ENCODE measurements around the gene TBATA. TPM values are rescaled to one million over a fixed set of nuclear protein-coding genes. Genes with fewer than 3 reads are reported as not detected.

TBATA gene
- total RNA-seq, 1 experiment from 2014 or later: not detected

GRCh38 chr10:70832221-70832620, 47.0 kb upstream of the TBATA start:
- Mint-ChIP-seq H3K9me3 (peaks cover under 1% of the 10 kb centered on the region; the same call in 1 of the 2 replicates), H3K36me3 (peaks cover 16% of the 10 kb centered on the region), H3K27ac (no peak overlapping the region), H3K4me1 (0 out of 2 replicates have a peak, but pooled peaks cover 4% of the 10 kb centered on the region), H3K4me3 (no peak overlapping the region), H3K27me3 (ENCODE audit: low read depth) (no peaks in the 10 kb centered on the region)
- ChIA-PET CTCF (no interaction called here), POLR2A (no interaction called here)
- DNase-seq (ENCODE audit: low spot score): no peak
- no peak for ATAC-seq
- TF ChIP-seq ESRRA (CRISPR knock-in tag; IDR thresholded peaks at IDR 0.05; ENCODE audit: borderline replicate concordance): no peak
- no peak for TF ChIP-seq RORB (CRISPR knock-in tag; IDR thresholded peaks at IDR 0.05)
- TF ChIP-seq EMX1 (CRISPR knock-in tag; IDR thresholded peaks at IDR 0.05): no peak
- TF ChIP-seq, protein P1, sequence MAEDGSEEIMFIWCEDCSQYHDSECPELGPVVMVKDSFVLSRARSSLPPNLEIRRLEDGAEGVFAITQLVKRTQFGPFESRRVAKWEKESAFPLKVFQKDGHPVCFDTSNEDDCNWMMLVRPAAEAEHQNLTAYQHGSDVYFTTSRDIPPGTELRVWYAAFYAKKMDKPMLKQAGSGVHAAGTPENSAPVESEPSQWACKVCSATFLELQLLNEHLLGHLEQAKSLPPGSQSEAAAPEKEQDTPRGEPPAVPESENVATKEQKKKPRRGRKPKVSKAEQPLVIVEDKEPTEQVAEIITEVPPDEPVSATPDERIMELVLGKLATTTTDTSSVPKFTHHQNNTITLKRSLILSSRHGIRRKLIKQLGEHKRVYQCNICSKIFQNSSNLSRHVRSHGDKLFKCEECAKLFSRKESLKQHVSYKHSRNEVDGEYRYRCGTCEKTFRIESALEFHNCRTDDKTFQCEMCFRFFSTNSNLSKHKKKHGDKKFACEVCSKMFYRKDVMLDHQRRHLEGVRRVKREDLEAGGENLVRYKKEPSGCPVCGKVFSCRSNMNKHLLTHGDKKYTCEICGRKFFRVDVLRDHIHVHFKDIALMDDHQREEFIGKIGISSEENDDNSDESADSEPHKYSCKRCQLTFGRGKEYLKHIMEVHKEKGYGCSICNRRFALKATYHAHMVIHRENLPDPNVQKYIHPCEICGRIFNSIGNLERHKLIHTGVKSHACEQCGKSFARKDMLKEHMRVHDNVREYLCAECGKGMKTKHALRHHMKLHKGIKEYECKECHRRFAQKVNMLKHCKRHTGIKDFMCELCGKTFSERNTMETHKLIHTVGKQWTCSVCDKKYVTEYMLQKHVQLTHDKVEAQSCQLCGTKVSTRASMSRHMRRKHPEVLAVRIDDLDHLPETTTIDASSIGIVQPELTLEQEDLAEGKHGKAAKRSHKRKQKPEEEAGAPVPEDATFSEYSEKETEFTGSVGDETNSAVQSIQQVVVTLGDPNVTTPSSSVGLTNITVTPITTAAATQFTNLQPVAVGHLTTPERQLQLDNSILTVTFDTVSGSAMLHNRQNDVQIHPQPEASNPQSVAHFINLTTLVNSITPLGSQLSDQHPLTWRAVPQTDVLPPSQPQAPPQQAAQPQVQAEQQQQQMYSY (CRISPR knock-in tag; IDR thresholded peaks at IDR 0.05): no peak

DNA sequence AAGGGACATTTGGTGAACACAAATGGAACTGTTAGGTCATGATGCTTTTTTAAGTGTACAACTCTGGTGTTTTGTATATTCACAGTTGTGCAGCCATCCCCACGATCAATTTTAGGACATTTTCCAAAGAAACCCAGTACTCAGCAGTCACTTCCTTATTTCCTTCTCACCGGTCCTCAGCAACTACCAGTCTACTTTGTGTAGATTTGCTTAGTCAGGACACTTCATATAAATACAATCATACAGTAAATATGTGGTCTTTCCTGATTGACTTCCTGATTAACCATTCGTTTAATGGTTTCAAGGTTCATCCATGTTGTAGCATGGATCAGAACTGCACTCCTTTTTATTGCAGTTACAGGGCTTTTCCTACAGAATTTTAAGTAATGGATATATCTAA, 45.0 kb upstream of the TBATA start:
- peaks cover 15% of the 10 kb centered on the region for H3K36me3 Mint-ChIP-seq
- ChIA-PET CTCF (no interaction called here), POLR2A (no interaction called here)
- no peaks in the 10 kb centered on the region for H3K9me3 Mint-ChIP-seq
- no peak overlapping the region for H3K27ac Mint-ChIP-seq
- H3K4me3 Mint-ChIP-seq: no peak overlapping the region
- no peak for DNase-seq (ENCODE audit: low spot score)
- no peak for ATAC-seq
- 0 out of 2 replicates have a peak, but pooled peaks cover 4% of the 10 kb centered on the region for H3K4me1 Mint-ChIP-seq
- H3K27me3 Mint-ChIP-seq (ENCODE audit: low read depth): no peaks in the 10 kb centered on the region
- TF ChIP-seq, protein P2, sequence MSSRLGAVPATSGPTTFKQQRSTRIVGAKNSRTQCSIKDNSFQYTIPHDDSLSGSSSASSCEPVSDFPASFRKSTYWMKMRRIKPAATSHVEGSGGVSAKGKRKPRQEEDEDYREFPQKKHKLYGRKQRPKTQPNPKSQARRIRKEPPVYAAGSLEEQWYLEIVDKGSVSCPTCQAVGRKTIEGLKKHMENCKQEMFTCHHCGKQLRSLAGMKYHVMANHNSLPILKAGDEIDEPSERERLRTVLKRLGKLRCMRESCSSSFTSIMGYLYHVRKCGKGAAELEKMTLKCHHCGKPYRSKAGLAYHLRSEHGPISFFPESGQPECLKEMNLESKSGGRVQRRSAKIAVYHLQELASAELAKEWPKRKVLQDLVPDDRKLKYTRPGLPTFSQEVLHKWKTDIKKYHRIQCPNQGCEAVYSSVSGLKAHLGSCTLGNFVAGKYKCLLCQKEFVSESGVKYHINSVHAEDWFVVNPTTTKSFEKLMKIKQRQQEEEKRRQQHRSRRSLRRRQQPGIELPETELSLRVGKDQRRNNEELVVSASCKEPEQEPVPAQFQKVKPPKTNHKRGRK (CRISPR knock-in tag; IDR thresholded peaks at IDR 0.05; ENCODE audit: borderline replicate concordance): no peak
- TF ChIP-seq, protein P3, sequence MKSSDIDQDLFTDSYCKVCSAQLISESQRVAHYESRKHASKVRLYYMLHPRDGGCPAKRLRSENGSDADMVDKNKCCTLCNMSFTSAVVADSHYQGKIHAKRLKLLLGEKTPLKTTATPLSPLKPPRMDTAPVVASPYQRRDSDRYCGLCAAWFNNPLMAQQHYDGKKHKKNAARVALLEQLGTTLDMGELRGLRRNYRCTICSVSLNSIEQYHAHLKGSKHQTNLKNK (CRISPR knock-in tag; IDR thresholded peaks at IDR 0.05): no peak
- TF ChIP-seq MLX (CRISPR knock-in tag; IDR thresholded peaks at IDR 0.05) (no peak), ZNF396 (CRISPR knock-in tag; IDR thresholded peaks at IDR 0.05; ENCODE audit: borderline replicate concordance) (no peak), AR (CRISPR knock-in tag; IDR thresholded peaks at IDR 0.05) (no peak), TP53 (CRISPR knock-in tag; IDR thresholded peaks at IDR 0.05) (no peak), RORB (CRISPR knock-in tag; IDR thresholded peaks at IDR 0.05) (no peak)

DNA sequence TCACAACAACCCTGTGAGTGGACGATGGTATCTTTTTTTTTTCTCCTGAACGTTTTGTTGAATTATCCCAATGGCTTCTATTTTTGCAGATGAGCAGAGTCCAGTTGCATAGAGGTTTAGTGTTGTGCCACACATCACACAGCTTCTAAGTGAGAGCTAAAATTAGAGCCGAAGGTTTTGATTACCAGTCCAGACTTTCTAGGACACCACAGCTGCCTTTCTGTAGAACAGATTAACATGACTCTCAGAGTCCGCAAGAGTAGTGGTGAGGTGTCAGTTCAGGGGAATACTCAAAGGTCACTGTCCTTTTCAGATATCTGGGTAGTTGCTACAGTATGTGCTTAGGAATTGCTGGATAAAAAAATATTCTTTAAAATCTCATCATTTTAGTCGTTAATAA, 44.4 kb upstream of the TBATA start:
- no peaks in the 10 kb centered on the region for H3K9me3 Mint-ChIP-seq
- H3K36me3 Mint-ChIP-seq: peaks cover 13% of the 10 kb centered on the region
- H3K4me3 Mint-ChIP-seq: no peak overlapping the region
- CTCF ChIA-PET: no interaction called here
- no peak overlapping the region for H3K27ac Mint-ChIP-seq
- ATAC-seq: no peak
- POLR2A ChIA-PET: no interaction called here
- no peak for DNase-seq (ENCODE audit: low spot score)
- no peaks in the 10 kb centered on the region for H3K27me3 Mint-ChIP-seq (ENCODE audit: low read depth)
- 0 out of 2 replicates have a peak, but pooled peaks cover 4% of the 10 kb centered on the region for H3K4me1 Mint-ChIP-seq
- TF ChIP-seq GRHL2 (CRISPR knock-in tag; IDR thresholded peaks at IDR 0.05; ENCODE audit: insufficient replicate concordance, severe bottlenecking) (no peak), RELA (CRISPR knock-in tag; IDR thresholded peaks at IDR 0.05; ENCODE audit: borderline replicate concordance) (no peak), MLX (CRISPR knock-in tag; IDR thresholded peaks at IDR 0.05) (no peak), CREM (CRISPR knock-in tag; IDR thresholded peaks at IDR 0.05) (no peak), ZNF671 (CRISPR knock-in tag; IDR thresholded peaks at IDR 0.05) (no peak), E2F4 (CRISPR knock-in tag; IDR thresholded peaks at IDR 0.05; ENCODE audit: borderline replicate concordance, low read depth) (no peak)
